ENCODE measurements around the gene NAXD.

DNA sequence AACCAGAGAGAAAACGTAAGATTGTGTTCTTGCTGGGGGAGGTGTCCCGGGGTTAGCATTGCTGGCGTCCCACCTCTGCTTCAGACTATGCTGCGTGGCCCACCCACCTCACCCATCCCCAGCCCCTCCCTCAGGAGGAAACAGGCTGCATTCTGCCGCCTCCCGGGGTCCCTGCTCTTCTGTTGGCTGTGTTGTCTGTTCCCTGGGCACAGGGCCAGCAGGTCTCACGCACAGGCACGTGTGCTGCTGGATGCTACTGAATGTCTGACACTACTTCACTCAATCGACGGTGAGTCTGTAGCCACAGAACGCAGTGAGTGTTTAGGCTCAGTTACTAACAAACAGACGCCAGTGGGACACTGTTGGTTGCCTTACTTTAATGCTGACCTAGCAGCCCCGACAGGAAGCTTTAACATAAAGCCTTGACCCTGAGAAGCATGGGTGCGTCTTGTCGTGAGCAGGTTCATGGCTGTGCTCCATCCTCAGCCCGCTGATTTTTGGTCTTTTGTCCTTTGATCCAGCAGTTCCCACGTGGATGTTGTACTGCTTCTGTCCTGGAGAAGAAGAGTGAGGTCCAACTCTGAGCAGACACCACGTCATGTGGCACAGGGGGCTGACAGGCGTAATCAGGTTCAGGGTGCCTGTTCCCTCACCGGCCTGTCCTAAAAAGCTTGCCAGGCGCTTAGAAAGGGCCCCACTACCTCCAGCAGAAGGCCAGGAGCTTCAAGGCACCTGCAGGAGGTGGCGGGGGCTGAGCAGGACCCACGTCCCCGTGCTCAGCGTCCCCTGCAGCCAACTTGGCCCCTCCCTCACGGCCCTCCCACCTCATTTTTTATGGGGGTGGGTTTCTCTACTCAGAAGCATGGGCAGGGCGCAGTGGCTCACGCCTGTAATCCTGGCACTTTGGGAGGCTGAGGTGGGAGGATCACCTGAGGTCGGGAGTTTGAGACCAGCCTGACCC, 26.0 kb downstream of the NAXD start:
- TF ChIP-seq, protein P1, sequence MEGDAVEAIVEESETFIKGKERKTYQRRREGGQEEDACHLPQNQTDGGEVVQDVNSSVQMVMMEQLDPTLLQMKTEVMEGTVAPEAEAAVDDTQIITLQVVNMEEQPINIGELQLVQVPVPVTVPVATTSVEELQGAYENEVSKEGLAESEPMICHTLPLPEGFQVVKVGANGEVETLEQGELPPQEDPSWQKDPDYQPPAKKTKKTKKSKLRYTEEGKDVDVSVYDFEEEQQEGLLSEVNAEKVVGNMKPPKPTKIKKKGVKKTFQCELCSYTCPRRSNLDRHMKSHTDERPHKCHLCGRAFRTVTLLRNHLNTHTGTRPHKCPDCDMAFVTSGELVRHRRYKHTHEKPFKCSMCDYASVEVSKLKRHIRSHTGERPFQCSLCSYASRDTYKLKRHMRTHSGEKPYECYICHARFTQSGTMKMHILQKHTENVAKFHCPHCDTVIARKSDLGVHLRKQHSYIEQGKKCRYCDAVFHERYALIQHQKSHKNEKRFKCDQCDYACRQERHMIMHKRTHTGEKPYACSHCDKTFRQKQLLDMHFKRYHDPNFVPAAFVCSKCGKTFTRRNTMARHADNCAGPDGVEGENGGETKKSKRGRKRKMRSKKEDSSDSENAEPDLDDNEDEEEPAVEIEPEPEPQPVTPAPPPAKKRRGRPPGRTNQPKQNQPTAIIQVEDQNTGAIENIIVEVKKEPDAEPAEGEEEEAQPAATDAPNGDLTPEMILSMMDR (IDR thresholded peaks at IDR 0.05; ENCODE audit: low read depth, low read length) = no peak
- no peak for TF ChIP-seq EZH2phosphoT487 (IDR thresholded peaks at IDR 0.05; ENCODE audit: low read depth)
